T-helper 1 cell treated with Interleukin-12 subunit alpha and Interleukin-12 subunit beta and Interleukin-4 antibody, amounts not matched to agents 30 ng/mL and 1 ng/mL, for 36 hours (primary cell): Measurements from ENCODE around the gene CDC14B. TPM values are rescaled to one million over a fixed set of nuclear protein-coding genes. Genes with fewer than 3 reads are reported as not detected.

Experiments
- intact Hi-C: fragments of 100-400 bp; cut with micrococcal nuclease; formaldehyde crosslinking; loops from one replicate; pipeline ENCODE4 v1.15.1; 2024
- total RNA-seq: library from RNA; stranded (reverse); gene quantifications from 2 replicates; pipeline ENCODE4 v1.2.3, GENCODE V29; 2022

CDC14B gene
- total RNA-seq, result 1.1 and 2.2 TPM in 2 replicates

- intact Hi-C loops, result loop anchor here (1.0 to 2.0 kb wide), 2 partner anchors 53 to 67 kb away; no protein-coding TSS in a partner anchor
These were observed at the start of gene CDC14B for GRCh38 chr9:96619491-96620180. CDC14B (minus strand) TSS chr9:96619843; CDS start chr9:96619378, 465 bp downstream.

- intact Hi-C loops, result no loop called here
These were observed 49.4 kb upstream of the CDC14B start for GRCh38 chr9:96668868-96669534.

GRCh38 chr9:96667363-96667728, 47.7 kb upstream of the CDC14B start:
- intact Hi-C loops, result loop anchor here (1.0 kb wide), 3 partner anchors 225 to 435 kb away; no protein-coding TSS in a partner anchor

GRCh38 chr9:96666653-96667362, 47.2 kb upstream of the CDC14B start:
- intact Hi-C loops, result loop anchor here (1.0 kb wide), 3 partner anchors 225 to 435 kb away; no protein-coding TSS in a partner anchor

- intact Hi-C loops, result no loop called here
These were observed 46.1 kb upstream of the CDC14B start for GRCh38 chr9:96665789-96666188.

GRCh38 chr9:96663506-96664120, 44.0 kb upstream of the CDC14B start:
- intact Hi-C loops, result no loop called here

- intact Hi-C loops, result no loop called here
These were observed 42.1 kb upstream of the CDC14B start for GRCh38 chr9:96661711-96662110.

GRCh38 chr9:96660692-96661248, 41.1 kb upstream of the CDC14B start:
- intact Hi-C loops, result no loop called here

- intact Hi-C loops, result loop anchor here (1.0 to 10.0 kb wide), 6 partner anchors 31 to 1141 kb away; partner anchors contain the start of genes HABP4, PTCH1, TDRD7 and ZNF510
These were observed 35.7 kb upstream of the CDC14B start, which contains the start of gene PRXL2C for GRCh38 chr9:96655198-96655851. PRXL2C (minus strand) TSS chr9:96655317; CDS start chr9:96655281, 36 bp downstream.

GRCh38 chr9:96654450-96655197, 35.0 kb upstream of the CDC14B start:
- intact Hi-C loops, result loop anchor here (1.0 to 10.0 kb wide), 7 partner anchors 32 to 1140 kb away; partner anchors contain the start of genes HABP4, PTCH1, TDRD7 and ZNF510

GRCh38 chr9:96651626-96652025, 32.0 kb upstream of the CDC14B start:
- intact Hi-C loops, result loop anchor here (1.0 to 10.0 kb wide), 5 partner anchors 209 to 1137 kb away; partner anchors contain the start of genes PTCH1 and TDRD7

- intact Hi-C loops, result loop anchor here (10.0 kb wide), 2 partner anchors 765 to 1135 kb away; partner anchors contain the start of genes PTCH1 and TDRD7
These were observed 30.1 kb upstream of the CDC14B start for GRCh38 chr9:96649620-96650324.

- intact Hi-C loops, result no loop called here
These were observed 26.7 kb upstream of the CDC14B start for GRCh38 chr9:96646081-96646991.

GRCh38 chr9:96644137-96644536, 24.5 kb upstream of the CDC14B start:
- intact Hi-C loops, result no loop called here

- intact Hi-C loops, result no loop called here
These were observed 21.9 kb upstream of the CDC14B start for GRCh38 chr9:96641514-96641913.

GRCh38 chr9:96638606-96639364, 19.1 kb upstream of the CDC14B start:
- intact Hi-C loops, result no loop called here

GRCh38 chr9:96636368-96636767, 16.7 kb upstream of the CDC14B start:
- intact Hi-C loops, result no loop called here
